ENCODE results near the gene JAK3.

GRCh38 chr19:17868669-17869068 lies 20.9 kb upstream of the JAK3 start:
- no peak for TF ChIP-seq CTCF (IDR thresholded peaks at IDR 0.05)
- TF ChIP-seq POLR2A (IDR thresholded peaks at IDR 0.05) = no peak

All from body of pancreas (tissue), 4 donors.